Activated T-cell treated with anti-CD3 and anti-CD28 coated beads, Interleukin-2, amount 50 U/mL, for 24 hours (primary cell): ENCODE data around the gene MORC3.
"Not testable (repeated sequence)": the region's sequence is repeated elsewhere in the genome, so short reads cannot be mapped to it uniquely, and the experiment has no call there.

Experiments used
- DNase-seq: peaks from one replicate; pipeline ENCODE4 v3.0.0-alpha.2; 2020
- H3K27ac Mint-ChIP-seq: 2 replicates; pipeline ENCODE4 v1.8.0; 2020; ENCODE audit warnings: mild to moderate bottlenecking, mixed read lengths
- H3K27me3 Mint-ChIP-seq: 2 replicates; pipeline ENCODE4 v1.8.0; 2020; ENCODE audit warnings: mixed read lengths
- H3K36me3 Mint-ChIP-seq: 2 replicates; pipeline ENCODE4 v1.8.0; 2020; ENCODE audit warnings: low read depth, mixed read lengths
- H3K4me1 Mint-ChIP-seq: 2 replicates; pipeline ENCODE4 v1.8.0; 2020; ENCODE audit warnings: low read depth, mixed read lengths
- H3K4me3 Mint-ChIP-seq: 2 replicates; pipeline ENCODE4 v1.8.0; 2020; ENCODE audit warnings: mild to moderate bottlenecking, moderate library complexity, mixed read lengths
- H3K9me3 Mint-ChIP-seq: 2 replicates; pipeline ENCODE4 v1.8.0; 2020; ENCODE audit warnings: mixed read lengths

MORC3 gene

DNA sequence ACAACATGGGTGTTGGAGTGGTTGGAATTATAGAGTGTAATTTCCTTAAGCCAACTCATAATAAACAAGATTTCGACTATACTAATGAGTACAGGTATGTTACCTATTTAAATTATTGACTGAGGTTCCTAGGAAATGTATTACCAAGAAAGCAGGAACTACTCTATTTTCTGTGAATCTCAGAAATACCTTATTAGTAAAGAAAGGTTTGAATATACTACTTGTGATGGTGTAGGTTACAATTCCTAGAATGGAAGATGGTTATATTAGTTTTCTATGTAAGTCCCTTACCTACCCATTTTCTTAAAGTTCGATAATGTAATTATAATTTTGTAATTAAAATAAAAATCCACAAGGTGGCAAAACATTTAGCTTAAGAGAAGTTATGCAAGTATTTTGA, 29.3 kb downstream of the MORC3 start:
- H3K36me3 Mint-ChIP-seq: peaks cover 80% of the 10 kb centered on the region
- DNase-seq: no peak
- peaks cover 10% of the 10 kb centered on the region for H3K4me1 Mint-ChIP-seq
- no peaks in the 10 kb centered on the region for H3K27me3 Mint-ChIP-seq
- H3K27ac Mint-ChIP-seq: no peak overlapping the region
- H3K9me3 Mint-ChIP-seq: no peaks in the 10 kb centered on the region
- H3K4me3 Mint-ChIP-seq: no peak overlapping the region

DNA sequence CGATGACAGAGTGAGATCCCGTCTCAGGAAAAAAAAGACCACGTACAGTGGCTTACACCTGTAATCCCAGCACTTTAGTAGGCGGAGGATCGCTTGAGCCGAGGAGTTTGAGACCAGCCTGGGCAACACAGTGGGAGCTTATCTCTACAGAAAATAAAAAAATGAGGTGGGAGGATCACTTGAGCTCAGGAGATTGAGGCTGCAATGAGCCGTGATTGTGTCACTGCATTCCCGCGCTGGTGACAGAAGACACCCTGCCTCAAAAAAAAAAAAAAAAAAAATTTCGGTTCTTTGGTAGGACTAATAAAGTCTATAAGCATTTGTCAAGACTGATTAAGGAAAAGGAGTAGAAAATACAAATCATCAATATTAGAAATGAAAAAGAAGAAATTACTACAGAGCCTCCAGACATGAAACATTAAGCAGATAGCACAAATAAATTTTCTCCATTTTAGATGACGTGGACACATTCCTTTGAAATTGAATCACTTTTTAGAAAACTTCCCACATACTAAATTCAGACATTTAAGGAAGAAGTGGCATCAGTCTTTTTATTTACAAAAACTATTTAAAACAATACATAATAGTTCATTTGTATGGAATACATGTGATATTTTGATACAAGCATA, 30.4 kb downstream of the MORC3 start:
- H3K36me3 Mint-ChIP-seq: peaks cover 78% of the 10 kb centered on the region
- H3K27me3 Mint-ChIP-seq: no peaks in the 10 kb centered on the region
- no peaks in the 10 kb centered on the region for H3K9me3 Mint-ChIP-seq
- no peak overlapping the region for H3K4me3 Mint-ChIP-seq
- no peak overlapping the region for H3K27ac Mint-ChIP-seq
- peaks cover 10% of the 10 kb centered on the region for H3K4me1 Mint-ChIP-seq
- no peak for DNase-seq

- no peaks in the 10 kb centered on the region for H3K9me3 Mint-ChIP-seq
- H3K27ac Mint-ChIP-seq: peak overlapping the region; percentile 27
- DNase-seq: no peak
Observed at GRCh38 chr21:36354918-36355680, 35.1 kb downstream of the MORC3 start.

DNA sequence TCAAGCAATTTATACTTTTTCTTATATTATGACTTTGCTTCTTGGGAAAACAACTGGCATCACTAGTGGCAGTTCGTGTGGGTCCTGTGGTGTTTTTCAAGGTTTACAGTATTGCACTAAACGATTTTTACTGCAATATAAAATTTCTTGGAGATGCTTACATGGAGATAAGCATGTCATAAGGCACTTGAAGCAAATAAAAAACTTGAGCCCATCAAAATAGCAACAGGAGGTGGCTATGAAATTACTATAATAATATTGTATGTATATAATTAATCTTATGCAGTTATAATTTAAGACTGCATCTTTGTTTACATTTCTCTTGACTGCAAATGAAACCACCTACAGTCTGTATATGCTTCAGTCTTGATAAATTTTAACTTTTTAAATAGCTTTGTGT, 35.9 kb downstream of the MORC3 start:
- no peaks in the 10 kb centered on the region for H3K27me3 Mint-ChIP-seq
- H3K36me3 Mint-ChIP-seq: peaks cover 63% of the 10 kb centered on the region
- no peaks in the 10 kb centered on the region for H3K9me3 Mint-ChIP-seq
- no peak for DNase-seq
- H3K4me1 Mint-ChIP-seq: peaks cover 3% of the 10 kb centered on the region
- H3K27ac Mint-ChIP-seq: no peak overlapping the region
- H3K4me3 Mint-ChIP-seq: no peak overlapping the region

More at GRCh38 chr21:36354918-36355680, 35.1 kb downstream of the MORC3 start:
- no peak overlapping the region for H3K4me3 Mint-ChIP-seq
- peaks cover 3% of the 10 kb centered on the region for H3K4me1 Mint-ChIP-seq
- no peaks in the 10 kb centered on the region for H3K27me3 Mint-ChIP-seq
- peaks cover 62% of the 10 kb centered on the region for H3K36me3 Mint-ChIP-seq

DNA sequence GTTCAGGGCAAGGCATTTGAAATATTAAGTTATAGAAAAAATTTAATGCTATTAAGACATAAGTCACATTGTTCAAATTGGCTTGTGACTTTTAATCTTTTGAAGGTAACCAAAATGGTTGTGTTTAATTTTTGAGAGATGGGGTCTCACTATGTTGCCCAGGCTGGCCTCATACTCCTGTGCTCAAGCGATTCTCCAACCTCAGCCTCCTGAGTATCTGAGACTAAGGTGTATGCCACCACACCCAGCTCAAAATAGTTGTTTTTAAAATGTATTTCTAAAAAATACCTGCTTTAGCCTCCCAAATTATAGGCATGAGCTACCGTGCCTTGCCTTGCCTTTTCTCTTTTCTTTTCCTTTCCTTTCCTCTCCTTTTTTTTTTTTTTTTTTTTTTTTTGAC, 39.2 kb downstream of the MORC3 start:
- Mint-ChIP-seq H3K27ac (no peak overlapping the region), H3K27me3 (no peaks in the 10 kb centered on the region), H3K9me3 (no peaks in the 10 kb centered on the region), H3K4me3 (no peak overlapping the region), H3K36me3 (peaks cover 68% of the 10 kb centered on the region), H3K4me1 (no peaks in the 10 kb centered on the region)
- DNase-seq: no peak

- Mint-ChIP-seq H3K4me3 (no peak overlapping the region), H3K27ac (peak overlapping the region; percentile 63), H3K9me3 (no peaks in the 10 kb centered on the region), H3K27me3 (no peaks in the 10 kb centered on the region), H3K36me3 (peaks cover 96% of the 10 kb centered on the region), H3K4me1 (peaks cover 12% of the 10 kb centered on the region)
- no peak for DNase-seq
Observed at GRCh38 chr21:36369064-36369685, 49.2 kb downstream of the MORC3 start.

DNA sequence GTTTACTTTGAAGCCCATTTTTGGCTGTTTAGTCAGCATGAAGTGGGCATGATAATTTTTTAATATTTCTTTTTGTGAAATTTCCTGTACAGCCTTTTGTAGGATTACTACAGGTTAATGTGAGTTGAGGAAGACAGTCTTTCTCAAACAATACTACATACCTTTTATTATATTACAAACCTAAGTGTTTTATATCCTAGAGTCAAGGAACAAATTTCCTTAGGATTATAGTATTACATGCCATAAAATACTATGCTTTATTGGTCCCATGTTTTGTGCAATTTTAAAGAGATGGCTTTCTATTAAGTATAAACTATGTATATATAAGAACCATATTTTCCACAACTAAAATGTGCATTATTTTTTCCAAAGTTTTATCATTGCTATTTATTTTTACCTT, 56.0 kb downstream of the MORC3 start:
- Mint-ChIP-seq H3K36me3 (peaks cover 62% of the 10 kb centered on the region), H3K27me3 (no peaks in the 10 kb centered on the region), H3K4me1 (peaks cover 5% of the 10 kb centered on the region), H3K4me3 (no peak overlapping the region), H3K27ac (no peak overlapping the region), H3K9me3 (no peaks in the 10 kb centered on the region)
- no peak for DNase-seq

DNA sequence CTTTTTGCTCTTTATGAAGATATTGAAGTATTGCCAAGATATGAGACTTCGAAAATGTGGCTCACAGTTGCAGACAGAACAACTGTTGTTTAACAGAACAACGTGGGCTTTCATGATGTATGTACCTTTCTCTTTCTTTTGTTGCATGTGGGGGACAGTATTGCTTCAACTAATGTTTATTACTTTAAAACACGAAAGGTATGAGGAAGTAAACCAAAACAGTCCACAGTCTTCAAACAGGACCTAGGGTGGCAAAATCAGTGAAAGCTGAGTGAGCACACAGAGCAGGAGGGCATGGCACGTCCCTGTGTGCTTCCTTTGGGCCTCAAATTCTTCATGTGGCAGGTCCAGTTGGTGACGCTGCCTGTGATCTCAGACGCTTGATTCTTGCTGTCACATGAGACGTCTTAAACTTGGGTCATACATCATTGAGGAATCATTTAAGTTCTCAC, 57.4 kb downstream of the MORC3 start:
- H3K27ac Mint-ChIP-seq: no peak overlapping the region
- no peak overlapping the region for H3K4me3 Mint-ChIP-seq
- H3K4me1 Mint-ChIP-seq: peaks cover 4% of the 10 kb centered on the region
- no peak for DNase-seq
- H3K27me3 Mint-ChIP-seq: no peaks in the 10 kb centered on the region
- peaks cover 48% of the 10 kb centered on the region for H3K36me3 Mint-ChIP-seq
- no peaks in the 10 kb centered on the region for H3K9me3 Mint-ChIP-seq

DNA sequence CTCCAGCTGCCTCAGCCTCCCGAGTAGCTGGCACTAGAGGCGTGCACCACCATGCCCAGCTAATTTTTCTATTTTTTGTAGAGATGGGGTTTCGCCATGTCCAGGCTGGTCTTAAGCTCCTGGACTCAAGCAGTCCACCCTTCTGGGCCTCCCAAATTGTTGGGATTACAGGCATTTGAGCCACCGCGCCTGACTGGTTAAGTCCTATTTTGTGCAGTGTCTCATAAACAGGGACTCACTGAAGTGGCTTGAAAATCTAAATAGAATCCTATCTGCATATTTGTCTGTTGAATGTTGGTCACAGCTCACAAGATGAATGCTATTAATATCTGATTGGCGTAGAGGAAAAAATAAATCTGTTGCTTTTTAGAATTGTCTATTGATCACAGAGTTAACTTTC, 59.3 kb downstream of the MORC3 start:
- peaks cover 31% of the 10 kb centered on the region for H3K36me3 Mint-ChIP-seq
- no peak overlapping the region for H3K27ac Mint-ChIP-seq

GRCh38 chr21:36381841-36382589, 62.0 kb downstream of the MORC3 start:
- DNase-seq: no peak
- Mint-ChIP-seq H3K4me1 (peaks cover 14% of the 10 kb centered on the region), H3K27me3 (no peaks in the 10 kb centered on the region), H3K9me3 (no peaks in the 10 kb centered on the region), H3K27ac (peak overlapping the region; percentile 7), H3K36me3 (peaks cover 25% of the 10 kb centered on the region), H3K4me3 (no peak overlapping the region)

More for the DNA sequence above, 59.3 kb downstream of the MORC3 start:
- no peak for DNase-seq
- Mint-ChIP-seq H3K4me1 (peaks cover 4% of the 10 kb centered on the region), H3K27me3 (no peaks in the 10 kb centered on the region), H3K4me3 (no peak overlapping the region), H3K9me3 (no peaks in the 10 kb centered on the region)

GRCh38 chr21:36382722-36383121, 62.7 kb downstream of the MORC3 start:
- H3K4me3 Mint-ChIP-seq, H3K9me3 Mint-ChIP-seq, H3K27me3 Mint-ChIP-seq, DNase-seq, H3K27ac Mint-ChIP-seq: not testable (repeated sequence)
- peaks cover 25% of the 10 kb centered on the region for H3K36me3 Mint-ChIP-seq
- H3K4me1 Mint-ChIP-seq: peaks cover 19% of the 10 kb centered on the region

GRCh38 chr21:36384885-36385232, 64.9 kb downstream of the MORC3 start:
- Mint-ChIP-seq H3K27ac (no peak overlapping the region), H3K9me3 (no peaks in the 10 kb centered on the region), H3K27me3 (no peaks in the 10 kb centered on the region), H3K4me1 (peaks cover 25% of the 10 kb centered on the region), H3K4me3 (peak overlapping the region; percentile 50), H3K36me3 (peaks cover 41% of the 10 kb centered on the region)
- no peak for DNase-seq

GRCh38 chr21:36385233-36386030, 65.4 kb downstream of the MORC3 start, which contains the start of gene CHAF1B:
TSS of gene CHAF1B (plus strand) at chr21:36385392. CDS start at chr21:36386137, 745 bp downstream.
- DNase-seq: peak; percentile 93
- Mint-ChIP-seq H3K4me3 (peak within 1 kb of the TSS; percentile 85), H3K4me1 (peaks cover 25% of the 10 kb centered on the region), H3K27me3 (no peaks in the 10 kb centered on the region), H3K9me3 (no peaks in the 10 kb centered on the region), H3K27ac (peak within 1 kb of the TSS; percentile 83), H3K36me3 (peaks cover 42% of the 10 kb centered on the region)
